ENCODE measurements around the gene SLC22A31.

The SLC22A31 gene

DNA sequence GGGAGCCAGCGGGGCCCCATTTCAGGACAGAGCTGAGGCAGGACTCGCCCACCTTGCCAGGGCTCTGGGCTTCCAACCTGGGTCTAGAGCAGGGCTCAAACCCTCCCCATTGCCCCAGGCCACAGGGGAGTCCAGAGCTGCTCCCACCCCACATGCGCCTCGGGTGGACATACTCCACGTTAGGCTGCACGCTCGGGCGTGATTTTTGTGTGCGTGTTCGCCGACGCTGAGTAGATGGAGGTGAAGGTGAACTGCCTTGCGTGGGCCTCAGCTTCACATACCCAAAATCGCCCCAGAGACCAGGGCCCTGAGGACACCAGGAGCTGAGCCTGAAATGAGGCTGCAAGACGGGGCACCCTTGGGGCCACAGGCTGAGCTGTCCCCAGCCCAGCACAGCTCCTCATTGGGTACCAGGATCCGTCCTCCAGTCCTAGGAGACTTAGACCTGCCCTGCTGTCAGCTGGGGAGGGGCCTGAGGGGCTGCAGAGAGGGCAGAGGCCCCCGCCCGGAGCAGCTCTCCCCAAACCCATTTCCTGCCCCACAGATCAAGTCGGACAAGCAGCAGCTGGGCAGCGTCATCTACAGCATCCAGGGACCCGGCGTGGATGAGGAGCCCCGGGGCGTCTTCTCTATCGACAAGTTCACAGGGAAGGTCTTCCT, 20.6 kb downstream of the SLC22A31 start:
- Mint-ChIP-seq H3K27ac (no peak overlapping the region), H3K9me3 (no peaks in the 10 kb centered on the region), H3K36me3 (peaks cover 6% of the 10 kb centered on the region), H3K4me1 (no peaks in the 10 kb centered on the region), H3K4me3 (no peak overlapping the region)
- no peak for ATAC-seq
- no peak for DNase-seq (ENCODE audit: low spot score in 2 of 2)

DNA sequence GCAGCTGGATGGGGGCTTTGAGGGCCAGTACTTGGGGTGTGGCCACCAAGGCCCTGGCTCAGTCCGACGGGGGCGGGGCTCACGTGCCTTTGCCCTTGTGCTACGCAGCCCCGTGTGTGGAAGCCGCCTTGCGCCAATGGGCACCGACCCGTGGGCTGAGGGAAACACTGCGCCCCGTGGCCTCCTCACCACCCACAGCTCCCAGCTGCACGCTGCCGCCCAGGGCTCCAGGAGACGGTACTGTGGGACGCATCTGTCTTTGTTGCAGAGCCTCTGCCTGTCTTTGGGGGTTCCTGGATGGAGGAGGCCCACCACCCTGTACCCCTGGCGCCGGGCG, 21.2 kb downstream of the SLC22A31 start:
- no peak for DNase-seq (ENCODE audit: low spot score in 2 of 2)
- Mint-ChIP-seq H3K9me3 (no peaks in the 10 kb centered on the region), H3K36me3 (peaks cover 6% of the 10 kb centered on the region), H3K4me3 (no peak overlapping the region), H3K27ac (no peak overlapping the region), H3K4me1 (no peaks in the 10 kb centered on the region)
- no peak for ATAC-seq

DNA sequence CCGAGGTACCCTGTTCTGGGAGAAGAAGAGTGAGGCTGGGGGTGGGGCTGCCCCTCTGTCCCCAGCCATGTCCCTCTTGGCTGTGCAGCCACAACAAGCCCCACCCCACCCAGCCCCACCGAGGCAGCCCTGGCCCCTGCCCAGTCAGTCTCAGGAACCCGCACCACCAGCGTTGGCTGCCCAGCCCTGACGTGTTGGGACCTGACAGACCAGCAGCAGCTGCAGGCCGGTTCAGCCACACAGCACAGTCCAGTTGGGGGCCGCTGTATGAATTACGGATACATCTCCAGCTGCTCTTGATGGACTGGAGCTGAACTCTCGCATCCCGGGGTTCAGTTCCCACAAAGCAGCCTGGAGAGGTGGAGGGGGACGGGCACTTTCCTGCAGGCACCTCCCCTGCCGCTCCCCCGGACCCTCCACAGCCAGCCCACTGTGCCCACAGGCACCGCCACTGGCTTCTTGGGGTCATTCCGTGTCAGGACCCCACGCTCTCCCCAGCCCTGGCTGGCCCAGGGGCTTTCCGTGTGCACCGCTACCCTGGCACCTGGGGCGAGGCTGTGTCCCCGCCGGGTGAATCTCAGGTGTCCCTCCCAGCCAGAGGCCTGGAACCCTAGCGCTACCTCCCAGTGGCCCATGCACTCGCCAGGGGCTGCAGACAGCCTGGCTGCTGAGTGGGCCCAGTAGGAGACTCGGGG, 21.7 kb downstream of the SLC22A31 start:
- no peak overlapping the region for H3K4me3 Mint-ChIP-seq
- peaks cover 6% of the 10 kb centered on the region for H3K36me3 Mint-ChIP-seq
- H3K9me3 Mint-ChIP-seq: no peaks in the 10 kb centered on the region
- no peak overlapping the region for H3K27ac Mint-ChIP-seq
- no peak for ATAC-seq
- no peak for DNase-seq (ENCODE audit: low spot score in 2 of 2)
- H3K4me1 Mint-ChIP-seq: no peaks in the 10 kb centered on the region

DNA sequence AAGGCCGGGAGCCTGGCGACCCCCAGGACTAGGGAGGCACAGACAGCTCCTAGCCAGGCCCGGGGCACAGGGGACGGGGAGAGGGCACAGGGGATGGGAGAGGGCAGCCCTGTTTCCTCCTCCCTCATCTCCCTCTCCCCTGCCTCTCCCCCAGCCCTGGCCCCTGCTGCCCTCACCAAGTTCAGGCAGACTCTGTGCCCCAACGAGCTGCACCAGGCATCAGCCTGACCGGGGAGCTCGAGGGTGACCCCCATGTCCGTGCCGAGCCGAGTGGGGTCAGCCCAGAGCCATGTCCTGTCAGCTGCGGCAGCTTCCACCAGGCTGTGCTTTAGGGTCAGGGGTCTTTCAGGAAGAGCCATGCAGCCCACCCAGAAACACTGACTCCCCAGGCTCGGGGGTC, 22.8 kb downstream of the SLC22A31 start:
- H3K4me1 Mint-ChIP-seq: no peaks in the 10 kb centered on the region
- H3K4me3 Mint-ChIP-seq: no peak overlapping the region
- no peak for ATAC-seq
- H3K9me3 Mint-ChIP-seq: no peaks in the 10 kb centered on the region
- DNase-seq (ENCODE audit: low spot score in 2 of 2): no peak
- peaks cover 6% of the 10 kb centered on the region for H3K36me3 Mint-ChIP-seq
- H3K27ac Mint-ChIP-seq: no peak overlapping the region

DNA sequence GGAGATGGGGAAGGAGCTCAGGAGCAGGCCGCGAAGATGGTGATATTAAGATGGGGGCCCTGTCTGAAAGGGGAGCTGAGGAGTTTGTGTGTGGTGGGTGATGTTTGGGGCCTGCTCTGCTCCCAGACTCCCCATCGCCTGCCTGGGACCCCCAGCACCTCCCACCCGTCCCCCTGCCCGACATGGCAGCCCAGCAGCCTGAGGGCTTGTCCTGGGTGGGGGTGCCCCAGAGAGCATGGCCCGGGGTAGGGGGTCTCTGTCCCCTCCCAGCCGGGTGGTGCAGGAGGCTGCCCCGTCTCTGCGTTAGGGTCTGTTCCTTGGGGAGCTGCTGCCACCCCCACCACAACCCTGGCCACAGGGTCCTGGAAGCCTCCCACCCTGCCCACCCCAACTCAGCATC, 23.6 kb downstream of the SLC22A31 start:
- H3K4me3 Mint-ChIP-seq: no peak overlapping the region
- DNase-seq (ENCODE audit: low spot score in 2 of 2): no peak

DNA sequence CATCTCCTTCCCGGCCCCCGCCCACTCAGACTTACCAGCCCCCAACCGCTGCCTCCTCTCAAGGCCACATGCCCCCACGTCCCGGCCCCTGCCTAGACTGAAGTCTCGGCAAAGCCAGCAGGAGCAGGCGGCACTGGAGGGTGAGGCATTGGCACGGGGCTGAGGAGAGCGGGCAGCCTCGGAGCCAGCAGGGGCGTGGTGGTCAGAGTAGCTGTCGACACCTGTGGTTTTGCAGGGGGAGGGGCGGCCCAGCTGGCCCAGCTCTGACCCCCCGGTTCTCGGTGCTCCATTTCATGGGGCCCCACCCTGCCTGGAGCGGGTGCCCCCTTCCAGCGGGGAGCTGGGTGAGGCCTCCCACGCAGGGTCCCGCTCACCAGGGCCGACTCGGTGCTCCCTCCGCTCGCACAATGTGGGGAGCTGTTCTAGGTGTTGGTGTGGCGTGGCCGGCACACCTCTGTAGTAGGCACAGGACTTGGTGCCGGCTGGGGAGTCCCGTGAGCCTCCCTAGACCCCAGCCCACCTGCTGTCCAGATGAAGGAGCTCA, 24.1 kb downstream of the SLC22A31 start:
- H3K9me3 Mint-ChIP-seq: no peaks in the 10 kb centered on the region
- no peak for DNase-seq (ENCODE audit: low spot score in 2 of 2)
- H3K27ac Mint-ChIP-seq: no peak overlapping the region
- ATAC-seq: no peak
- H3K4me1 Mint-ChIP-seq: no peaks in the 10 kb centered on the region
- H3K4me3 Mint-ChIP-seq: no peak overlapping the region
- H3K36me3 Mint-ChIP-seq: no peaks in the 10 kb centered on the region

More for the DNA sequence above, 23.6 kb downstream of the SLC22A31 start:
- Mint-ChIP-seq H3K27ac (no peak overlapping the region), H3K4me1 (no peaks in the 10 kb centered on the region), H3K36me3 (peaks cover 3% of the 10 kb centered on the region), H3K9me3 (no peaks in the 10 kb centered on the region)
- ATAC-seq: no peak

DNA sequence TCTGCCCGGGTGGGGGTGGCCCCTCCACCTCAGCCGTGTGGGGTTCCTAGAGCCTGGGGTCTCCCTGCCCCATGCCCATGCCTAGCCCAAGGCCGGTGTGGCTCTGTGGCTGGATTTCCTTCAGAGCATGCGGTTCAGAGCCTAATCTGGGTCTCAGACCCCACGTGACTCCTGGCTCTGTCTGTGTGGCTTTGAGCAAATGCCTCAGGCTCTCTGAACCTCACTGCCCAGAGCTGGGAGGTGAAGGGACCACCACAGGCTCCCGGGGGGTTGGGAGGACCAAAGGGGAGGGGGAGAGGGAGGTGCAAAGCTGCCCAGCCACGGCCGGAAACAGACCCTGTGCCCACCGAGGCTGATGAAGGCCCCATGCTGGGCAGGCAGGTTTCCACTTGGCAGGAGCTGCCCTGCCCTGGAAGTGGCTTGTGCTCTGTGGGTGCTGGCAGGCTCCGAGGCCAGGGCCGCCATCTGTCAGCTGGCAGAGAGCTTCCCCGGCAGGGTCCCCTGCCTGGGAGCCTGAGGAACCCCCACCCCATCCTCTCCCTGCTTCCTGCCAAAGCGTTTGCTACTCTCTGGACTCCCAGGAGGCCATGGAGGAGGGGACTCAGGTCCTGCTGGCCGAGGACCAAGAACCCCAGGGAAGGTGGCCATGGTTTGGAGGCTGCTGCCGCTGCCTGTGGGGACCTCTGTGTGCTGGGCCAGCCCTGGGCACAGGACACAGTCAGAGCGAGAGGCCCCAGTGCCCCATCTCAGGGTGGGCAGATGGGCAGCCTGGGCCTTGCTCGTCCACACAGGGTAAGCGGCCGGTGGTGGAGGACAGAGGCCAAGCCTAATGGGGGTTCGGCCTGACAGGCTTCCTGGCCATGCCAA, 24.8 kb downstream of the SLC22A31 start:
- Mint-ChIP-seq H3K36me3 (no peaks in the 10 kb centered on the region), H3K9me3 (no peaks in the 10 kb centered on the region), H3K27ac (no peak overlapping the region), H3K4me3 (no peak overlapping the region), H3K4me1 (peaks cover 6% of the 10 kb centered on the region)
- DNase-seq (ENCODE audit: low spot score in 2 of 2) (no peak), ATAC-seq (no peak)

DNA sequence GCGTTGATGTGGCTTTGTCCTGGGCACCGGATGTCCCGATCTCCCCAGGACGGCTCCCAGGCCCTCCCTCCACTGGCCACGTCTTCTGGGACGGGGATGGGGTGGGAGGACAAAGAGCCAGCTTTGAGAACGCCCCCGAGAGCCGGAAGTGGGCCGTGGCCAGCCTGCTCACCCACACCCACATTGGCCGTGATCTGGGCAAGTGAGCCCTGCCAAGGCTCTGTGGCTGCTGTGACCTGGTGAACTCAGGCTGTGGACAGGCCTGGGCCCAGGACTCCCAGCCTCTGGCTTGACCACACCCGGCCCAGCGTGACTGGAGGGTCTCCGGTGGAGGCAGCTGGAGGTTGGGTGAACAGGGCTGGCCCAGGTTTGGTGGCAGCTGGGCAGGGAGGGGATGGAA, 25.5 kb downstream of the SLC22A31 start:
- H3K4me3 Mint-ChIP-seq: no peak overlapping the region
- H3K9me3 Mint-ChIP-seq: no peaks in the 10 kb centered on the region
- H3K4me1 Mint-ChIP-seq: peaks cover 9% of the 10 kb centered on the region
- DNase-seq (ENCODE audit: low spot score in 2 of 2): no peak
- no peaks in the 10 kb centered on the region for H3K36me3 Mint-ChIP-seq
- H3K27ac Mint-ChIP-seq: no peak overlapping the region
- ATAC-seq: no peak

DNA sequence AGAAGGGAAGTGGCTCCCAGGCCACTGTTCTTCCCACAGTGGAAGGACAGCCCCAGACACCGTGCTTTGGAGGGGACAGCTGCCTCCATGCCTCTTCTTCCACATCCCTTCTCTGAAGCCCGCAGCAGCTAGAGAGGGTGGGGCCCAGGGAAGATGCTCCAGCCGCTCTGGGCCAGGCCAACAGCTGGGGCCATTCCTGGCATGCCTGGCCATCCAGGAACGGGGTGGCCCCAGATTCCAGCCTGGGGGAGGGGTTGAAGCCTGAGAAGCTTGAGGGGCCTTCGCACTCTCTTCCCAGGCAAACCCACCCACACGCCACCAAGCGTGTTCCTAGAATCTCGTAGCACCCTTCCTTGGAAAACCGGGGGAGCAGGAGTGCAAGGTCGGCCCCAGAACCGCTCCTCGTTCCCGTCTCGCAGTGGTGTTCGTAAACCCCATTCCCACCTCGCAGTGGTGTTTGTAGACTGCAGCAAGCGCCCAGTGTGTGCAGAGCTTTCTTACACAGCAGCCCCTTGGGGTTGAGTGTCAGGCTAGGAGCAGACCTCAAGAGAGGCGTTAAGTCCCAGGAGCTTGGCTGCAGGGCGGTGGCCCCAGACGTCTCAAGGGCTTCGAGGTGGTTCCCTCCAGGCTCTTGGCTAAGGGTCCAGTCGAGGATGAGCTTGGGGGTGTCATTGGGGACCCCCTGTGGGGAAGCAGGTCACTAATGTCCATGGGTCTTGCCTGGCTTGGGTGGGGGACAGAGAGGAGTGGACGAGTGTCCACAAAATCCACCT, 26.1 kb downstream of the SLC22A31 start:
- DNase-seq (ENCODE audit: low spot score in 2 of 2) (no peak), ATAC-seq (no peak)
- Mint-ChIP-seq H3K27ac (no peak overlapping the region), H3K4me3 (no peak overlapping the region), H3K36me3 (no peaks in the 10 kb centered on the region), H3K9me3 (no peaks in the 10 kb centered on the region), H3K4me1 (peaks cover 9% of the 10 kb centered on the region)

DNA sequence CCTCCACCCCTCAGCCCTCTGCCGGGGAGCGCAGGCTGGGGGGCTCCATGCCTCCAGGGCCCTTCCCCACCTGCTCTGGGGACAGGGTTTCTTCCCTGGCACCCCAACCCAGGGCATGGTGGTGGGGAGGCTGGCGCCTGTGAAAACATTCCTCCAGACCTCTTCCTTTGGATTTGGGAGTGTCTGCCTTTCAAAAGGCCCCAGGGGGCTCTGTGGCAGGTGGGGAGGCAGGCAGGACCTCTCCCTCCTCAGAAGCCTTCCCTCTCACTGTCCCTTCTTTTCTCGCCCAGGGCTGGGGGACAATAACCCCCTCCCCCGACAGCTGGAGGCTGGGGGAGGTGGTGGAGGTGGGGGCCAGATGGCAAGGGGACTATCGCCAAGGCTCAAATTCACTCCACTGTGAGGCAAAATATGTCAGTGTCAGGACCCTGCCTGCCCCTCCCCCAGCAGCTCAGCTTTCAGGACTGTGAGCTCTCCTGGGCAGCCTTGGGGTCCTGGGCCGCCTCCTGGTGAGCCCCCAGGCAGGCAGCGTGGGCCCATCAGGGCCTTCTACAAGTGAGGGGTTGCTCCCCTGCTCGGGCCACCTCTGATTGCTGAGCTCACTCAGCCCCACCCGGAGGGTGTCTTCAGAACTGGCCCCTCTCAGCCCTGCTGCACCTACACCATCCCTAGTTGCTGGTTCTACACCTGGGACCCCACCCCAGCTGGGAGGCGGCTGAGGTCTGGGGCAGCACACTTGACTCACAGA, 27.0 kb downstream of the SLC22A31 start:
- Mint-ChIP-seq H3K4me3 (no peak overlapping the region), H3K36me3 (no peaks in the 10 kb centered on the region), H3K9me3 (no peaks in the 10 kb centered on the region), H3K4me1 (peaks cover 9% of the 10 kb centered on the region), H3K27ac (no peak overlapping the region)
- no peak for DNase-seq (ENCODE audit: low spot score in 2 of 2)
- ATAC-seq: no peak

DNA sequence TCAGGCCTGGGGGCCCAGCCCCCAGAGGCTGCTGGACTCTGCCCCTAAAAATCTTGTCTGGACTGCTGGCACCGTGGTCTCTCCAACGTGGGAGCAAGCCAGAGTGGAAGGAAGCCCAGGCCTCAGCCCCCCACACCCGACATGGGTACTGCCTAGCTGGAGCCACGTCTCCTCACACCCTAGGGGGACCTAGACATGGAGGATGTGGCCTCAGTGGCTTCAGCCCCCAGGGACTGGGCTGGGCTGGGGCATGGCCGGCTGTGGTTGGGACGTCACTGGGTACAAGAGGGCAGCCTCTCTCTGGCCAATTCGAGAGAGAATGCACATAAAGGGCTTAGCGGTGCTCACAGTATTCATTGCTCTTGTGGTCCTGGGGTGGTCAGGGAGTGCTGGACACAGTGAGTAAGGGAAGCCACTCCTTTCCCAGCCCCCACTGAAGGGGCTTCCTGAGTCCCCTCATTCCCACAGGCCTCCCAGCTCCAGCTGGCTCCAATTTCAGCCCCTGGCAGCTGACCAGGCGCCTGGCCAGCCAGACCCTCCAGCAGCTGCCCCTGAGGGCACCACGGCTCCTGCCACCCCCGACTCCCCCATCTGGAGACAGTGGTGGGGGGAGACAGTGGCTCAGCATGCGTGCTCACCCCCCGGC, 27.7 kb downstream of the SLC22A31 start:
- H3K9me3 Mint-ChIP-seq: no peaks in the 10 kb centered on the region
- H3K4me3 Mint-ChIP-seq: no peak overlapping the region
- peaks cover 9% of the 10 kb centered on the region for H3K4me1 Mint-ChIP-seq
- ATAC-seq (no peak), DNase-seq (ENCODE audit: low spot score in 2 of 2) (no peak)
- no peak overlapping the region for H3K27ac Mint-ChIP-seq
- no peaks in the 10 kb centered on the region for H3K36me3 Mint-ChIP-seq

DNA sequence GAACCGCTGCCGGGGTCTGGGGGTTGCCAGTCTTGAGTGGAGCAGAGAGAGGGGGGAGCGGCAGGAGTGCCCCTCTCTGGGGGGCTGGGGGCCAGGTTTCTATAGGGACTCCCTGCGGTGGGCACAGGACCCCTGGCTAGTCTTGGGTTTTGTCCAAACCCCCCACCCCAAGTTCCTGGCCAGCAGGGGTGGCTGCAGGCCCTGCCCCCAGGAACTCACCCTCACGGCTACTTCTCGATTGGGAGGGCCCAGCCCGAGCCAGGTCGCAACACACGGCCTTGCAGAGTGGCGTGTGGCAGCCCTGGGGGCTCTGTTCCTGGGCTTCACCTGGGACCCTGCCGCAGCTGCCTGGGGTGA, 28.2 kb downstream of the SLC22A31 start:
- no peak overlapping the region for H3K4me3 Mint-ChIP-seq
- H3K4me1 Mint-ChIP-seq: peaks cover 9% of the 10 kb centered on the region
- H3K27ac Mint-ChIP-seq: no peak overlapping the region
- no peak for ATAC-seq
- no peaks in the 10 kb centered on the region for H3K36me3 Mint-ChIP-seq
- DNase-seq (ENCODE audit: low spot score in 2 of 2): no peak
- no peaks in the 10 kb centered on the region for H3K9me3 Mint-ChIP-seq

DNA sequence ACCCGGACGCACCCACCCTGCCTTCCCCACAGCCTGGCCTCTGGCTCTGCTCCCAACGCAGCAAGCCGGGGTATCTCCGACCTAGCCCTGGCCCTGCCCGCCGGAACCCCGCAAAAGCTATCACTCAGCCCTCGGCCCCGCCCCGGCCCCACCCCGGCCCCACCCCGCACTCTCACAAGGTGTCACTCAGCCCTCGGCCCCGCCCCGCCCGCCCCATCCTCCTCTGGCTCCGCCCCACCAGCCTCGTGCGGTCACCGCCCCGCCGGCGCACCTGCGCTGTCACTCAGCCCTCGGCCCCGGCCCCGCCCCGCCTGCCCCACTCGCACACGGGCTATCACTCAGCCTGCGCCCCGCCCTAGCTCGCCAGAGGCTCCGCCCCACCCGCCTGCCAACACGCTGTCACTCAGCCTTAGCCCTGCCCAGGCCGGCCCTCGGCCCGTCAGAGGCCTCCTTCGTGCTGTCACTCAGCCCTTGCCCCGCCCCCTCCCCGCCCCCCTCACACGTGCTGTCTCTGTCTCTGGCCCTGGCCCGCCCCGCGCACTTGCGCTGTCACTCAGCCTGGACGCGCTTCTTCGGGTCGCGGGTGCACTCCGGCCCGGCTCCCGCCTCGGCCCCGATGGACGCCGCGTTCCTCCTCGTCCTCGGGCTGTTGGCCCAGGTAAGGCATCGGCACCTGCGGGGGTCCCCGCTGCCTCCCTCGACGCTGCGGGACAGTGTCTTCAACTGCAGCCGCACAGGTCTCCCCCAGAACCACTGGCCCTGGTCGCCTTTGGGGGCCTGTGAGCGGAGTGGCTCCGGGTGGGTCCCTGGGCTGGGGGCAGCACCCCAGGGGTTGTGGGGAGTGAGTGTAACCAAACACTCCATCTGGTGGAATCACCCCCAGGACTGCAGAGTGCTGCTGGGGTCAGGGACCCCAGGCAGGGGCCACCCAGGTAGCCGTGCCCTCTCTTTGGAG, 28.8 kb downstream of the SLC22A31 start, which contains the start of gene CDH15:
Gene CDH15, plus strand, starts transcription at position 533 of the 955 bp plus-strand sequence. Its CDS starts 84 bp downstream, at position 617.
- Mint-ChIP-seq H3K27ac (peak within 1 kb of the TSS; percentile 55), H3K9me3 (no peaks in the 10 kb centered on the region), H3K4me3 (peak within 1 kb of the TSS; percentile 72), H3K4me1 (peaks cover 9% of the 10 kb centered on the region), H3K36me3 (no peaks in the 10 kb centered on the region)
- DNase-seq (ENCODE audit: low spot score in 2 of 2) (peak; percentile 75 to 88), ATAC-seq (peak; percentile 90)

Measured in stimulated activated effector memory CD8-positive, alpha-beta T cell treated with anti-CD3 and anti-CD28 coated beads, Interleukin-12 subunit alpha, Interleukin-12 subunit beta, amount 100 ng/mL, for 72 hours (primary cell).